Osteocyte (in vitro differentiated cells): Measurements from ENCODE around the gene B3GAT3. TPM values are rescaled to one million over a fixed set of nuclear protein-coding genes. Genes with fewer than 3 reads are reported as not detected.

Experiments
- DNase-seq: peaks from one replicate; pipeline ENCODE4 v3.0.0; 2021; ENCODE audit warnings: mixed read lengths; ENCODE audit not compliant: unreplicated experiment; ENCODE audit errors: extremely low spot score
- H3K27ac Mint-ChIP-seq: one replicate; pipeline ENCODE4 v1.8.0; 2021; ENCODE audit warnings: mild to moderate bottlenecking, mixed read lengths; ENCODE audit not compliant: unreplicated experiment
- H3K27me3 Mint-ChIP-seq: one replicate; pipeline ENCODE4 v1.8.0; 2021; ENCODE audit warnings: mixed read lengths; ENCODE audit not compliant: unreplicated experiment
- H3K36me3 Mint-ChIP-seq: one replicate; pipeline ENCODE4 v1.8.0; 2021; ENCODE audit warnings: mixed read lengths; ENCODE audit not compliant: unreplicated experiment
- H3K4me1 Mint-ChIP-seq: one replicate; pipeline ENCODE4 v1.8.0; 2021; ENCODE audit warnings: mixed read lengths; ENCODE audit not compliant: unreplicated experiment
- H3K4me3 Mint-ChIP-seq: one replicate; pipeline ENCODE4 v1.8.0; 2021; ENCODE audit warnings: mild to moderate bottlenecking, moderate library complexity, mixed read lengths; ENCODE audit not compliant: unreplicated experiment
- H3K9me3 Mint-ChIP-seq: one replicate; pipeline ENCODE4 v1.8.0; 2021; ENCODE audit warnings: mixed read lengths; ENCODE audit not compliant: unreplicated experiment
- total RNA-seq: library from RNA; stranded (reverse); gene quantifications from 2 replicates; pipeline ENCODE4 v1.2.1, GENCODE V29; 2021
- TF ChIP-seq, protein P1 (sequence below): fragments of 200-600 bp; sonication (generic); IDR thresholded peaks from 2 replicates; pipeline ENCODE4 v1.5.0; 2021; ENCODE audit warnings: antibody characterized with exemption, mild to moderate bottlenecking, moderate library complexity

B3GAT3 gene
- total RNA-seq, 1 donor from 2014 or later, result 35.8 TPM

DNA sequence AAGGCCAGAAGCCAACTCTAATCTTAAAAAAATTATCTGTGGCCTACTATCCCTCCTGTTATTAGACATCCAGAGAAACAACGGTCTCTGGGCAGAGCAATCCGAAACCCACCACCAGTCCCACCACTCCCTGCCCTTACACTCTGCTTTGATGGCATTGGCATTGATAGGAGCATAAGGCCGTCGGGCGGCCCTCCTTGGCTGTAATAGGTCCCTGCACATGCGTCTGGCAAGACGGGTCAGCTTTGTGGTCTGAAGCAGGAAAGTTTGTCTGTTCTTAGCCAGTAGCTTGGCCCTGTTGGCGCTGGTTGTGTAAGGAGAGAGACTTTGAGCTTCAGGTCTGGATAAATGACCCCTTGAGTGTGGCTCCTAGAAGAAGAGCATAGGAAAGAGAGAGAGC, 26.7 kb downstream of the B3GAT3 start:
- Mint-ChIP-seq H3K36me3 (peaks cover 49% of the 10 kb centered on the region), H3K4me3 (no peak overlapping the region), H3K27ac (no peak overlapping the region), H3K9me3 (no peaks in the 10 kb centered on the region), H3K27me3 (no peaks in the 10 kb centered on the region), H3K4me1 (peaks cover 43% of the 10 kb centered on the region)
- TF ChIP-seq, protein P1, sequence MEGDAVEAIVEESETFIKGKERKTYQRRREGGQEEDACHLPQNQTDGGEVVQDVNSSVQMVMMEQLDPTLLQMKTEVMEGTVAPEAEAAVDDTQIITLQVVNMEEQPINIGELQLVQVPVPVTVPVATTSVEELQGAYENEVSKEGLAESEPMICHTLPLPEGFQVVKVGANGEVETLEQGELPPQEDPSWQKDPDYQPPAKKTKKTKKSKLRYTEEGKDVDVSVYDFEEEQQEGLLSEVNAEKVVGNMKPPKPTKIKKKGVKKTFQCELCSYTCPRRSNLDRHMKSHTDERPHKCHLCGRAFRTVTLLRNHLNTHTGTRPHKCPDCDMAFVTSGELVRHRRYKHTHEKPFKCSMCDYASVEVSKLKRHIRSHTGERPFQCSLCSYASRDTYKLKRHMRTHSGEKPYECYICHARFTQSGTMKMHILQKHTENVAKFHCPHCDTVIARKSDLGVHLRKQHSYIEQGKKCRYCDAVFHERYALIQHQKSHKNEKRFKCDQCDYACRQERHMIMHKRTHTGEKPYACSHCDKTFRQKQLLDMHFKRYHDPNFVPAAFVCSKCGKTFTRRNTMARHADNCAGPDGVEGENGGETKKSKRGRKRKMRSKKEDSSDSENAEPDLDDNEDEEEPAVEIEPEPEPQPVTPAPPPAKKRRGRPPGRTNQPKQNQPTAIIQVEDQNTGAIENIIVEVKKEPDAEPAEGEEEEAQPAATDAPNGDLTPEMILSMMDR, result no peak
- DNase-seq, result no peak

DNA sequence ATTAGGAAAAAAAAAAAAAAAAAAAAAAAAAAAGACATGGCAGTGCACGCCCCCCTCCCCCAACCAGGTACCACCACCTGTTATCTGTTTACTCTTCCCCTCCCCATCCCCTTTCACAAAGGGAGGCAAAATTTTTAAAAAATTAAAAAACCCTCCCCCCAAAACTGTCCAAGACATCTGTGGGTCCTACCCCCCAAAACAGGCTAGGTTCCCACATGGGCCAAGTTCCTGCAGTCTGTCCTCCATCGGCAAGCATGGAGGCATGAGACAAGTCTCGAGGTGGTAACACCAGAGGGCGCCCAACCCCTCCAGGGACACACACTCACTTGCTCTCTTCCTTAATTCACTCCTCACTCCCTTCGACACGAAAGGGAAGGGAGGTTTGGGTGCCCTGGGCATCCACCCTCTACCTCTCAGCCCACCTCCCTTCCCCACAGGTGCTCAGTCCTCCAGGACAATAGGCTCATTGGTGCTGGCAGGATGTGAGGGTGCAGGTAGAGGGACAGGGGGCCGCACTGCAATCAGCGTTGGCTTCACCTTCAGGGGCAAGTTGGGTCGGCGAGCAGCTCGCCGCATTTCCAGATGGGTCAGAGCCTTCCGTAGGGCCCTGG, 28.2 kb downstream of the B3GAT3 start:
- DNase-seq, result no peak

DNA sequence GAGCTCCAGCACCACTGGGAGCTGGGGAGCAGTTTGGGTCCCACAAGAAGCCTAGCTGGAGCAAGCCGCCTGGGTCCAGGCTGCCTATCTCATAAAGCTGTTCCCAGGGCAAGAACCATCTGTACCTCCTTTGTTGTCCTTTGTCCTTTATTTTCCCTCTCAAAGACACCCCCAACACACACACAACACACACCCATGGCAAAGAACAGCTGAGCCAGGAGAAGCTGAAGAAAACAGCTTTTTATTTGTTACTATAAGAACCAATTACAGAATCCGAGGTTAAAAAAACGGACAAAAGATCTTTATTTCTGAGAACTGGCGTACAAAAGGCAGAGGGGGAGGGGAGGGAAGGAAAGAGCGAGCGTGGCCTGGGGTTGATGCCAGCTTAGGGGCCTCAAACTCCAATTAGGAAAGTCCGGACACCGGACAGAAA, 28.8 kb downstream of the B3GAT3 start:
- TF ChIP-seq, protein P1, result no peak
- Mint-ChIP-seq H3K4me3 (no peak overlapping the region), H3K27ac (peak overlapping the region; percentile 96), H3K36me3 (peaks cover 31% of the 10 kb centered on the region), H3K9me3 (no peaks in the 10 kb centered on the region), H3K27me3 (no peaks in the 10 kb centered on the region), H3K4me1 (peaks cover 33% of the 10 kb centered on the region)
- DNase-seq, result no peak

More for the DNA sequence above, 28.2 kb downstream of the B3GAT3 start:
- peak overlapping the region; percentile 96 for H3K27ac Mint-ChIP-seq
- H3K4me3 Mint-ChIP-seq, result peak overlapping the region; percentile 57
- TF ChIP-seq, protein P1, result peak; percentile 58
- H3K36me3 Mint-ChIP-seq, result peaks cover 35% of the 10 kb centered on the region
- no peaks in the 10 kb centered on the region for H3K9me3 Mint-ChIP-seq
- no peaks in the 10 kb centered on the region for H3K27me3 Mint-ChIP-seq
- peaks cover 33% of the 10 kb centered on the region for H3K4me1 Mint-ChIP-seq

DNA sequence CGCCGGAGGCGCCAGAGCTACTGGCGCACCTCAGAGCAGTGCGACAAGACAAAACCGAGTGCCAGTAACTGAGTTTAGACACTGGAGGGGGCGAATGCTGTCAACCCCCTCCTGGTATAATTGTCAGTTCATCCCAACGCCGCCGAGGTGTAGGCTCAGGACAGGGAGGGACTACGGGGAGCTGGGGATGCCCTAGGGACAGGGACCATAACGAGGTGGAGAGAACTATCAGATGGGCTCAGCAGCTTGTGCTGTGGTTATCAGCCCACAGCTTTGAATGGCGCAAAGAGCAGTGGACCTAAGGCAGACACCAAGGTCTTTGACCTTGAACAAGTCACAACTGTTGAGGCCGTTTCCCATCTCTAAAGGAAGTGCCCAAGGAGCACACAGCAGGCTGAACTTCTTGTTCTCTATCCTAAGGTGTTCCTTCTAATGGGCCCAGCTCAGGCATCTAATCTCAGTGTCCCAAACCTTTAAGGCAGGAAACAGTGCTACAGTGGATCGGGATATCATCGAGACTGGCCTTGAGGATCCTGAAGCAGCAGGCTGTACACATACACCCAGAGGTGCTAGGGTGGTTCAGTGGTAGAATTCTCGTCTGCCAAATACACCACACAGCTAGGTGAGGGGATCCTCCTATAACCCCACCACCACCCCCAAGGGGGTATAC, 29.5 kb downstream of the B3GAT3 start:
- peak overlapping the region; percentile 90 for H3K4me3 Mint-ChIP-seq
- H3K9me3 Mint-ChIP-seq, result no peaks in the 10 kb centered on the region
- TF ChIP-seq, protein P1, result no peak
- peaks cover 24% of the 10 kb centered on the region for H3K36me3 Mint-ChIP-seq
- H3K27me3 Mint-ChIP-seq, result no peaks in the 10 kb centered on the region
- DNase-seq, result no peak
- peak overlapping the region; percentile 96 for H3K27ac Mint-ChIP-seq
- H3K4me1 Mint-ChIP-seq, result peaks cover 33% of the 10 kb centered on the region

DNA sequence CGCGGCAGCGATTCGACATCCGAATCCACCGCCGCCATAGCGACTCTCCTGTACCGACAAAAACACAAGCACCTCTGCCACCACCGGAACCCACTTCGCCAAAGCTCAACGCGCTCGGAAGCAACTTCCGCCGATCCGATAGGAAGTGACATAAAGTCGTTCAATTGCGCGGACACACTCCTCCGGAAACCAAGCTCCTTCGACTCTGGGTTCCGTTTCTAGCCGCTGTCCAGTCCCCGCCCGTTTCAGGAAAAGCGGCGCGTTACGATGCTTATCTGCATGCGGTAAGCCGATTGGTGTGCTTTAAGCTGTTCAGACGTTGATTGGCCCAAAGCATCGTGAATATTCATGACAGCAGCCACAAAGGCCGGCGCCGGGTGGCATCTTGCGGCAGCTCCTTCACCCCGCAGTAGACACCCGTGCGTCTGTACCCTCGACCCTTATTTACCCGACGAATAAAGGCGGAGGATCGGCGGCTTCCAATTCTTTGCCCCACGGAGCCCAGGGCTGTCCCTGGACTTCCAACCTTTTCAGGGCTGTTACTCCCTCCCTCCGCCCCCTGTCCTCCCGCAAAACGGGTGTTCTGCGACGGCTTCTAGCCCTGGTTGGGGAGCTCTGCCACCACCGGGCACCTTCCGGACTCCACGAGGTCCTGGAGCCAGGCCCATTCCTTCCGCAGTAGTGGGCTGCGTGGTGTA, 30.2 kb downstream of the B3GAT3 start, which contains the start of gene TUT1:
Gene TUT1 (minus strand): TSS at position 76 of the 698 bp plus-strand sequence. CDS start 38 bp downstream, at position 38.
- Mint-ChIP-seq H3K4me3 (peak within 1 kb of the TSS; percentile 90), H3K9me3 (no peaks in the 10 kb centered on the region), H3K27ac (peak within 1 kb of the TSS; percentile 96), H3K36me3 (peaks cover 20% of the 10 kb centered on the region), H3K4me1 (peaks cover 33% of the 10 kb centered on the region), H3K27me3 (no peaks in the 10 kb centered on the region)
- peak; percentile 98 for DNase-seq
- TF ChIP-seq, protein P1, result peak; percentile 4
